NCI-H510A treated with DMSO at 0.1 percent for 48 hours (cell line): ENCODE measurements around the gene BMP6.

Source experiments
- DNase-seq: peaks from one replicate; lab custom pipeline; 2025; lab: John Stamatoyannopoulos, UW

BMP6 gene

GRCh38 chr6:7828124-7828523 is 102.2 kb downstream of the BMP6 start:
- no peak for DNase-seq

- no peak for DNase-seq
Observed at GRCh38 chr6:7832904-7833750, 107.2 kb downstream of the BMP6 start.

- no peak for DNase-seq
Observed at GRCh38 chr6:7833751-7834070, 107.8 kb downstream of the BMP6 start.

GRCh38 chr6:7836371-7837026 is 110.6 kb downstream of the BMP6 start:
- no peak for DNase-seq

- DNase-seq: no peak
Observed at GRCh38 chr6:7841781-7842468, 116.0 kb downstream of the BMP6 start.

GRCh38 chr6:7846966-7847818 is 121.3 kb downstream of the BMP6 start:
- no peak for DNase-seq

- no peak for DNase-seq
Observed at GRCh38 chr6:7848229-7848628, 122.3 kb downstream of the BMP6 start.

- no peak for DNase-seq
Observed at GRCh38 chr6:7851780-7852179, 125.9 kb downstream of the BMP6 start.

GRCh38 chr6:7859591-7859990 is 133.7 kb downstream of the BMP6 start:
- DNase-seq: no peak

GRCh38 chr6:7865781-7866180 is 139.9 kb downstream of the BMP6 start:
- no peak for DNase-seq

GRCh38 chr6:7866526-7866925 is 140.6 kb downstream of the BMP6 start:
- no peak for DNase-seq

- no peak for DNase-seq
Observed at GRCh38 chr6:7868926-7869325, 143.0 kb downstream of the BMP6 start.

GRCh38 chr6:7878401-7878964 is 152.6 kb downstream of the BMP6 start:
- DNase-seq: no peak

GRCh38 chr6:7879043-7879442 is 153.1 kb downstream of the BMP6 start:
- no peak for DNase-seq

- DNase-seq: no peak
Observed at GRCh38 chr6:7879579-7879978, 153.7 kb downstream of the BMP6 start.

GRCh38 chr6:7879980-7880717 is 154.2 kb downstream of the BMP6 start:
- no peak for DNase-seq

- DNase-seq: no peak
Observed at GRCh38 chr6:7880718-7881107, 154.8 kb downstream of the BMP6 start.

GRCh38 chr6:7881765-7882500 is 156.0 kb downstream of the BMP6 start:
- no peak for DNase-seq

- DNase-seq: no peak
Observed at GRCh38 chr6:7882505-7883257, 156.8 kb downstream of the BMP6 start.

GRCh38 chr6:7883381-7883780 is 157.5 kb downstream of the BMP6 start:
- DNase-seq: no peak
